Measurements from ENCODE around the gene PATZ1.

Gene PATZ1

DNA sequence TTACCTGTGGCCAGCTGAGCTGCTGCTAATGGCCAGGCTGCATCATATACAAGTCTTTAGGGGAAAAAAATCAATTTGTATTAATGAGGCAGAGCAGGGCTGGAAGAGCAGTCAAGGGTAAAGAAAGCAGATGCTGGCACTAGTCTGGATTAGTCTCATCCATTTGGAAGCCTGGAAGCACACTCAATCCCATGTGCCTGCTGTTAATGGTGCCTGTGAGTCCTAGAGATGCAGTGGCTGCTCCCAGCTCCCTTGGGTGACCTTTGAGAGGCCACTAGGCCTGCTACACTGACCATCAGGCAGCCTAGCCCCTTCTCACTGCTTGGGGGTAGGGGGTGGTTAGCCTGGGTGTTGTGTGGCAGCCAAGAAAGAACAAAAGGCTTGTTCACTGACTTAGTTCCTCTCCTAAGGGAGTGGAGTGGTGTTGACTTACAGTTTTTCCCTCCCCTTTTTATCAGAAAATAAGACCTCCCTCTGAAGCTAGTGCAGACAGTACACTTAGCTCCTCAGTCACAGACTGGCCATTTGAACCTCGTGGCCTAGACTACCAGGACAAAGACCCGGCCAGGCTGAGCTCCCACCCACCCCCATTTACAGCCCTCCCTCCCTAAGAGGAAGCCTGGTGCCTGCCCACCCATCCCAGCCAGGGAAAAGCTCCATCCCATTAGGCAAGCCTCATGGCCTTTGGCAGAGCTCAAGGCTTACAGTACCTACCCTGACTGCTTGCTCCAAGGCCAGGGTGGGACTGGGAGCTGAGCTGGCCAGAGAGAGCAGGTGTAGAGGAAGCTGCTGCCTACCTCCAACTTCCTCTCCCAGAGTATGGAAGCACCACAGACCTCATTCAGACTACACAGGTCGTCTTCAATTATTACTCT lies 61.6 kb downstream of the PATZ1 start:
- H3K4me3 ChIP-seq (ENCODE audit: insufficient read depth, low read depth, low read length, poor library complexity, severe bottlenecking), result peak overlapping the region; percentile 7
- no peak for DNase-seq
- no peaks in the 10 kb centered on the region for H3K27me3 ChIP-seq (replicated peaks; ENCODE audit: control insufficient read depth, insufficient read depth, low read length, poor library complexity, severe bottlenecking)
- peaks cover 75% of the 10 kb centered on the region for H3K36me3 ChIP-seq (ENCODE audit: control insufficient read depth, insufficient read depth, low read length)
- no peaks in the 10 kb centered on the region for H3K9me3 ChIP-seq (ENCODE audit: control insufficient read depth, low read length)
- peaks cover 95% of the 10 kb centered on the region for H3K4me1 ChIP-seq (ENCODE audit: control insufficient read depth, insufficient read depth, low read length, poor library complexity, severe bottlenecking)
- H3K27ac ChIP-seq (ENCODE audit: insufficient read depth, low read length, poor library complexity, severe bottlenecking), result peak overlapping the region; percentile 71

DNA sequence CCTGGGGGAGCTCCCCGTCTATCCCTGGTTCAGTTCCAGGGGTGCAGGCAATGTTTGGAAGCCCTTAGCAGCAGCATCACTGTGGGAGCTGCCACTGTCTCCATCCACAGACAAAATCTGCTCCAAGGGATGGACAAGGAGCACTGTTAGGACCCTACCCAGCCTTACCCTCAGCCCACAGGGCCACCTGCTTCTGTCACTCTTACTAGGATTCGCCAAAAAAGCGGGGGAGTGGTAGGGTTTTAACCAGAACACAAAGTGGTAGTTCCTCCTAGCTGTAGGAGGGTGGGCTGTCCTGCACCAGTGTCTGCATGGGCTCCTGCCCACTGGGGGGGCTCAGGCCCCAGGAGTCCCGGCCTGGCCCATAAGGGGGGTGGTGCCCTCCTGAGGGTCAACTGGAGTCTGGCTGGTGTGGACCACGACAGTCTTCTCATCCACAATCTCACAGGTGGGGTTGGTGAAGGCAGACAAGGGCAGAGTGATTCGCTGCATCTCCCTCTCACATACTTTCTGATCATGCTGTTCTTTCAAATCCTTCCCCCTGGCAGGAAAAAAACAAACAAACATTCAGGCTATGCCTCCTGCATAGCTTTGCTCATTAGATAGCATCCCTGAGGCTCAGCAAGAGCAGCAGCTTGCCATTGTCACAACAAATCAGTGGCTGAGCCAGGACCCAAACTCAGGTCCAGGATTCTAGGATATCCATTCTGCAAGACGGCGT lies 63.2 kb downstream of the PATZ1 start:
- Histone ChIP-seq H3K4me1 (ENCODE audit: control insufficient read depth, insufficient read depth, low read length, poor library complexity, severe bottlenecking) (peaks cover 95% of the 10 kb centered on the region), H3K27ac (ENCODE audit: insufficient read depth, low read length, poor library complexity, severe bottlenecking) (peak overlapping the region; percentile 33), H3K27me3 (replicated peaks; ENCODE audit: control insufficient read depth, insufficient read depth, low read length, poor library complexity, severe bottlenecking) (no peaks in the 10 kb centered on the region), H3K4me3 (ENCODE audit: insufficient read depth, low read depth, low read length, poor library complexity, severe bottlenecking) (no peak overlapping the region), H3K9me3 (ENCODE audit: control insufficient read depth, low read length) (no peaks in the 10 kb centered on the region), H3K36me3 (ENCODE audit: control insufficient read depth, insufficient read depth, low read length) (peaks cover 61% of the 10 kb centered on the region)
- no peak for DNase-seq

DNA sequence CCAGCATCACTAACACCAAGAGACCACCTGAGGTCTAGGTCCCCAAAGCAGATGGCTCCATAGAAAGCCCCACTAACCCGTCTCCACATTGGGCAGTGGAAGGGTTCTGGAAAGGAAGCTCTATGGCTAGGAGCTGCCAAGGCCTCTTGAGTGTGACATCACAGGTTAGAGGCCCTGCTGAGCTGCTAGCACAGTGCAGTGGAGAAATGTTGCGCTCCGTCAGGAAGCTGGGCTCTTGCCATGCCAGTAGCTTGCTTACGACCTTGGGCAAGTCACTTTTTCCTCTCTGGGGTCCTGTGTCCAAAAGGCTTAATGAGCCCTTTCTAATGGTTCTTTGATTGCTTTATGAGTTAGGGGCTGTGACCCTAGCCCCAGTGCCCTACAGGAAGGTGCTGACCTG lies 64.4 kb downstream of the PATZ1 start:
- no peaks in the 10 kb centered on the region for H3K9me3 ChIP-seq (ENCODE audit: control insufficient read depth, low read length)
- no peak overlapping the region for H3K4me3 ChIP-seq (ENCODE audit: insufficient read depth, low read depth, low read length, poor library complexity, severe bottlenecking)
- peak overlapping the region; percentile 33 for H3K27ac ChIP-seq (ENCODE audit: insufficient read depth, low read length, poor library complexity, severe bottlenecking)
- peaks cover 56% of the 10 kb centered on the region for H3K36me3 ChIP-seq (ENCODE audit: control insufficient read depth, insufficient read depth, low read length)
- H3K4me1 ChIP-seq (ENCODE audit: control insufficient read depth, insufficient read depth, low read length, poor library complexity, severe bottlenecking), result peaks cover 93% of the 10 kb centered on the region
- H3K27me3 ChIP-seq (replicated peaks; ENCODE audit: control insufficient read depth, insufficient read depth, low read length, poor library complexity, severe bottlenecking), result no peaks in the 10 kb centered on the region
- DNase-seq, result no peak

DNA sequence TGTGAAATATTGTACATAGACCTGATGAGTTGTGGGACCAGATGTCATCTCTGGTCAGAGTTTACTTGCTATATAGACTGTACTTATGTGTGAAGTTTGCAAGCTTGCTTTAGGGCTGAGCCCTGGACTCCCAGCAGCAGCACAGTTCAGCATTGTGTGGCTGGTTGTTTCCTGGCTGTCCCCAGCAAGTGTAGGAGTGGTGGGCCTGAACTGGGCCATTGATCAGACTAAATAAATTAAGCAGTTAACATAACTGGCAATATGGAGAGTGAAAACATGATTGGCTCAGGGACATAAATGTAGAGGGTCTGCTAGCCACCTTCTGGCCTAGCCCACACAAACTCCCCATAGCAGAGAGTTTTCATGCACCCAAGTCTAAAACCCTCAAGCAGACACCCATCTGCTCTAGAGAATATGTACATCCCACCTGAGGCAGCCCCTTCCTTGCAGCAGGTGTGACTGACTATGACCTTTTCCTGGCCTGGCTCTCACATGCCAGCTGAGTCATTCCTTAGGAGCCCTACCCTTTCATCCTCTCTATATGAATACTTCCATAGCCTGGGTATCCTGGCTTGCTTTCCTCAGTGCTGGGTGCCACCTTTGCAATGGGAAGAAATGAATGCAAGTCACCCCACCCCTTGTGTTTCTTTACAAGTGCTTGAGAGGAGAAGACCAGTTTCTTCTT lies 66.2 kb downstream of the PATZ1 start:
- no peak overlapping the region for H3K4me3 ChIP-seq (ENCODE audit: insufficient read depth, low read depth, low read length, poor library complexity, severe bottlenecking)
- H3K27ac ChIP-seq (ENCODE audit: insufficient read depth, low read length, poor library complexity, severe bottlenecking), result peak overlapping the region; percentile 67
- peaks cover 75% of the 10 kb centered on the region for H3K4me1 ChIP-seq (ENCODE audit: control insufficient read depth, insufficient read depth, low read length, poor library complexity, severe bottlenecking)

DNA sequence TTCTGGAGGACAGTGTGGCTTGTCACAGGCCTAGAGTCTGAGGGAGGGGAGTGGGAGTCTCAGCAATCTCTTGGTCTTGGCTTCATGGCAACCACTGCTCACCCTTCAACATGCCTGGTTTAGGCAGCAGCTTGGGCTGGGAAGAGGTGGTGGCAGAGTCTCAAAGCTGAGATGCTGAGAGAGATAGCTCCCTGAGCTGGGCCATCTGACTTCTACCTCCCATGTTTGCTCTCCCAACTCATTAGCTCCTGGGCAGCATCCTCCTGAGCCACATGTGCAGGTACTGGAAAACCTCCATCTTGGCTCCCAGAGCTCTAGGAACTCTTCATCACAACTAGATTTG lies 66.8 kb downstream of the PATZ1 start:
- peaks cover 68% of the 10 kb centered on the region for H3K4me1 ChIP-seq (ENCODE audit: control insufficient read depth, insufficient read depth, low read length, poor library complexity, severe bottlenecking)
- H3K9me3 ChIP-seq (ENCODE audit: control insufficient read depth, low read length), result no peaks in the 10 kb centered on the region
- H3K27ac ChIP-seq (ENCODE audit: insufficient read depth, low read length, poor library complexity, severe bottlenecking), result peak overlapping the region; percentile 67
- no peak for DNase-seq
- no peaks in the 10 kb centered on the region for H3K27me3 ChIP-seq (replicated peaks; ENCODE audit: control insufficient read depth, insufficient read depth, low read length, poor library complexity, severe bottlenecking)
- H3K36me3 ChIP-seq (ENCODE audit: control insufficient read depth, insufficient read depth, low read length), result peaks cover 51% of the 10 kb centered on the region
- no peak overlapping the region for H3K4me3 ChIP-seq (ENCODE audit: insufficient read depth, low read depth, low read length, poor library complexity, severe bottlenecking)

More for the DNA sequence above, 66.2 kb downstream of the PATZ1 start:
- no peaks in the 10 kb centered on the region for H3K27me3 ChIP-seq (replicated peaks; ENCODE audit: control insufficient read depth, insufficient read depth, low read length, poor library complexity, severe bottlenecking)
- H3K36me3 ChIP-seq (ENCODE audit: control insufficient read depth, insufficient read depth, low read length), result peaks cover 54% of the 10 kb centered on the region
- DNase-seq, result no peak
- H3K9me3 ChIP-seq (ENCODE audit: control insufficient read depth, low read length), result no peaks in the 10 kb centered on the region

DNA sequence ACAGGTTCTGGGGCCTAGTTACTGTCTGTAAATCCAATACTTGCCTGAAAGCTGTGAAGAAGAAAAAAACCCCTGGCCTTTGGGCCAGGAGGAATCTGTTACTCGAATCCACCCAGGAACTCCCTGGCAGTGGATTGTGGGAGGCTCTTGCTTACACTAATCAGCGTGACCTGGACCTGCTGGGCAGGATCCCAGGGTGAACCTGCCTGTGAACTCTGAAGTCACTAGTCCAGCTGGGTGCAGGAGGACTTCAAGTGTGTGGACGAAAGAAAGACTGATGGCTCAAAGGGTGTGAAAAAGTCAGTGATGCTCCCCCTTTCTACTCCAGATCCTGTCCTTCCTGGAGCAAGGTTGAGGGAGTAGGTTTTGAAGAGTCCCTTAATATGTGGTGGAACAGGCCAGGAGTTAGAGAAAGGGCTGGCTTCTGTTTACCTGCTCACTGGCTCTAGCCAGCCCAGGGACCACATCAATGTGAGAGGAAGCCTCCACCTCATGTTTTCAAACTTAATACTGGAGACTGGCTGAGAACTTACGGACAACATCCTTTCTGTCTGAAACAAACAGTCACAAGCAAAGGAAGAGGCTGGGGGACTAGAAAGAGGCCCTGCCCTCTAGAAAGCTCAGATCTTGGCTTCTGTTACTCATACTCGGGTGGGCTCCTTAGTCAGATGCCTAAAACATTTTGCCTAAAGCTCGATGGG lies 67.4 kb downstream of the PATZ1 start:
- peaks cover 46% of the 10 kb centered on the region for H3K36me3 ChIP-seq (ENCODE audit: control insufficient read depth, insufficient read depth, low read length)
- H3K27ac ChIP-seq (ENCODE audit: insufficient read depth, low read length, poor library complexity, severe bottlenecking), result peak overlapping the region; percentile 67
- H3K27me3 ChIP-seq (replicated peaks; ENCODE audit: control insufficient read depth, insufficient read depth, low read length, poor library complexity, severe bottlenecking), result no peaks in the 10 kb centered on the region
- H3K4me1 ChIP-seq (ENCODE audit: control insufficient read depth, insufficient read depth, low read length, poor library complexity, severe bottlenecking), result peaks cover 65% of the 10 kb centered on the region
- no peaks in the 10 kb centered on the region for H3K9me3 ChIP-seq (ENCODE audit: control insufficient read depth, low read length)
- no peak overlapping the region for H3K4me3 ChIP-seq (ENCODE audit: insufficient read depth, low read depth, low read length, poor library complexity, severe bottlenecking)
- peak in 2 of 3 donors; percentile 10 to 45 for DNase-seq

DNA sequence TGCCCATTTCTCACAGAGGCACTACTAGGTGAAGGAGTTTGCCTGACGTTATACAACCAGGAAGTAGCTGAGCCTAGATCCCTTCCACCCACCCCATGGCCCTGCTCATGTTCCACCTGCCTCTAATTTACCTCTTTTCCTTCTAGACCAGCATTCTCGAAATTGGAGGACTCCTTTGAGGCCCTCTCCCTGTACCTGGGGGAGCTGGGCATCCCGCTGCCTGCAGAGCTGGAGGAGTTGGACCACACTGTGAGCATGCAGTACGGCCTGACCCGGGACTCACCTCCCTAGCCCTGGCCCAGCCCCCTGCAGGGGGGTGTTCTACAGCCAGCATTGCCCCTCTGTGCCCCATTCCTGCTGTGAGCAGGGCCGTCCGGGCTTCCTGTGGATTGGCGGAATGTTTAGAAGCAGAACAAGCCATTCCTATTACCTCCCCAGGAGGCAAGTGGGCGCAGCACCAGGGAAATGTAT lies 68.0 kb downstream of the PATZ1 start:
- Histone ChIP-seq H3K4me1 (ENCODE audit: control insufficient read depth, insufficient read depth, low read length, poor library complexity, severe bottlenecking) (peaks cover 59% of the 10 kb centered on the region), H3K9me3 (ENCODE audit: control insufficient read depth, low read length) (no peaks in the 10 kb centered on the region), H3K27me3 (replicated peaks; ENCODE audit: control insufficient read depth, insufficient read depth, low read length, poor library complexity, severe bottlenecking) (no peaks in the 10 kb centered on the region), H3K36me3 (ENCODE audit: control insufficient read depth, insufficient read depth, low read length) (peaks cover 40% of the 10 kb centered on the region), H3K4me3 (ENCODE audit: insufficient read depth, low read depth, low read length, poor library complexity, severe bottlenecking) (no peak overlapping the region), H3K27ac (ENCODE audit: insufficient read depth, low read length, poor library complexity, severe bottlenecking) (peak overlapping the region; percentile 67)
- no peak for DNase-seq

DNA sequence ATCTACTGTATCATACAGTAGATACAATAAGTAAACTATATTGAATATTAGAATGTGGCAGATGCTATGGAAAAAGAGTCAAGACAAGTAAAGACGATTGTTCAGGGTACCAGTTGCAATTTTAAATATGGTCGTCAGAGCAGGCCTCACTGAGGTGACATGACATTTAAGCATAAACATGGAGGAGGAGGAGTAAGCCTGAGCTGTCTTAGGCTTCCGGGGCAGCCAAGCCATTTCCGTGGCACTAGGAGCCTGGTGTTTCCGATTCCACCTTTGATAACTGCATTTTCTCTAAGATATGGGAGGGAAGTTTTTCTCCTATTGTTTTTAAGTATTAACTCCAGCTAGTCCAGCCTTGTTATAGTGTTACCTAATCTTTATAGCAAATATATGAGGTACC lies 68.4 kb downstream of the PATZ1 start:
- Histone ChIP-seq H3K9me3 (ENCODE audit: control insufficient read depth, low read length) (no peaks in the 10 kb centered on the region), H3K36me3 (ENCODE audit: control insufficient read depth, insufficient read depth, low read length) (peaks cover 35% of the 10 kb centered on the region), H3K27ac (ENCODE audit: insufficient read depth, low read length, poor library complexity, severe bottlenecking) (peak overlapping the region; percentile 67), H3K27me3 (replicated peaks; ENCODE audit: control insufficient read depth, insufficient read depth, low read length, poor library complexity, severe bottlenecking) (no peaks in the 10 kb centered on the region), H3K4me3 (ENCODE audit: insufficient read depth, low read depth, low read length, poor library complexity, severe bottlenecking) (no peak overlapping the region), H3K4me1 (ENCODE audit: control insufficient read depth, insufficient read depth, low read length, poor library complexity, severe bottlenecking) (peaks cover 57% of the 10 kb centered on the region)
- DNase-seq, result no peak

DNA sequence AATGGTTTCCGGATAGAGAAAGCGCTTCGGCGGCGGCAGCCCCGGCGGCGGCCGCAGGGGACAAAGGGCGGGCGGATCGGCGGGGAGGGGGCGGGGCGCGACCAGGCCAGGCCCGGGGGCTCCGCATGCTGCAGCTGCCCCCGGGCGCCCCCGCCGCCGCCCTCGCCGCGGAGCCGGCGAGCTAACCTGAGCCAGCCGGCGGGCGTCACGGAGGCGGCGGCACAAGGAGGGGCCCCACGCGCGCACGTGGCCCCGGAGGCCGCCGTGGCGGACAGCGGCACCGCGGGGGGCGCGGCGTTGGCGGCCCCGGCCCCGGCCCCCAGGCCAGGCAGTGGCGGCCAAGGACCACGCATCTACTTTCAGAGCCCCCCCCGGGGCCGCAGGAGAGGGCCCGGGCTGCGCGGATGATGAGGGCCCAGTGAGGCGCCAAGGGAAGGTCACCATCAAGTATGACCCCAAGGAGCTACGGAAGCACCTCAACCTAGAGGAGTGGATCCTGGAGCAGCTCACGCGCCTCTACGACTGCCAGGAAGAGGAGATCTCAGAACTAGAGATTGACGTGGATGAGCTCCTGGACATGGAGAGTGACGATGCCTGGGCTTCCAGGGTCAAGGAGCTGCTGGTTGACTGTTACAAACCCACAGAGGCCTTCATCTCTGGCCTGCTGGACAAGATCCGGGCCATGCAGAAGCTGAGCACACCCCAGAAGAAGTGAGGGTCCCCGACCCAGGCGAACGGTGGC lies 69.5 kb downstream of the PATZ1 start:
- H3K36me3 ChIP-seq (ENCODE audit: control insufficient read depth, insufficient read depth, low read length), result peaks cover 24% of the 10 kb centered on the region
- H3K27me3 ChIP-seq (replicated peaks; ENCODE audit: control insufficient read depth, insufficient read depth, low read length, poor library complexity, severe bottlenecking), result no peaks in the 10 kb centered on the region
- H3K9me3 ChIP-seq (ENCODE audit: control insufficient read depth, low read length), result no peaks in the 10 kb centered on the region
- DNase-seq, result no peak
- no peak overlapping the region for H3K4me3 ChIP-seq (ENCODE audit: insufficient read depth, low read depth, low read length, poor library complexity, severe bottlenecking)
- H3K4me1 ChIP-seq (ENCODE audit: control insufficient read depth, insufficient read depth, low read length, poor library complexity, severe bottlenecking), result peaks cover 49% of the 10 kb centered on the region
- peak overlapping the region; percentile 7 for H3K27ac ChIP-seq (ENCODE audit: insufficient read depth, low read length, poor library complexity, severe bottlenecking)

All from effector memory CD4-positive, alpha-beta T cell (primary cell).